HG02870 (cell line): ENCODE measurements around the gene ALG6.

Experiments used
- ATAC-seq: cut with Tn5 transposase; IDR thresholded peaks from one replicate; pipeline ENCODE4 v1.9.1; 2021; ENCODE audit warnings: mild to moderate bottlenecking, moderate library complexity; ENCODE audit not compliant: unreplicated experiment

The ALG6 gene

DNA sequence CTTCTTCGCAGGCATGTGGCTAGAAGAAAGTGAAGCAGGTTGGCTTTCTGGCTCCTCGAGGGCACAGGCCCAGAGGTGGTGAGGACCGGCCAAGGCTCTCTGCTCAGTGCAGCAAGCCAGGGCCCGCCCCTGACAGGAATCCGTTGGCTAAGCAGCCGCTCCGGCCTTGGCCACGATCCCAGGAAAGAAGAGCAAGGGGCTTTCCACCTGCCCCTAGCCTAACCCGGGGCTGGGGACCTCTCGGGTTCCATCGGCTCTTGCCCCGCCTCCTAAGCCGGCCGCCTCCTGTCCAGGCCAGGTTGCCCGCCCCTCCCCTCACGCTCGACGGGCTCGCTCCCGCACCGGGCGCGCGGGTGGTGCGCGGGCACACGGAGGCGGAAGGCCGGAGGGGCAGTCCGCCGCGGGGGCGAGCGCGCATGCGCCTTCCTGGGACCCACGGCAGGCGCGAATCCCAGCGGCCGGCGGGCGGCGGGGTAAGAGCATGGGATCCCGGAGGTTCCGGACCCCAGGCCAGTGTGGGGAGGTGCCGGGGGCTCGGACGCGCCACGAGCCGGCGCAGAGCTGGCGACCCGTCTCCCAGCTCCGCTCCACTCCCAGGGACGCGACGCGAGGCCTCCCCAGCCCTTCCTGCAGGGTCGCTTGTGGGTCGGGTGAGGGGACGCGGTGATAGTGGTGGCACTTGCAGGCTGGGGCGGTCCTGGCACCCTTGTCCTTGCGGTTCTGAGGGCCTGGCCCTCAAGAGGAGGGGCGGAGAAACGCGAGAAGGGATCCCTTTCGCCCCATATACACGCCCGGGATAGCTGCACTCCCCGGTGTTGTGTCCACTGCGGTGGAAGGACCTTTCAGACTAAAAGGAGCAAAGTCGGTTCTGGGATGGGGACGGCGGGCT is at the start of gene ALG6:
Gene ALG6, plus strand, starts transcription at position 413 of the 889 bp plus-strand sequence. CDS start 3,351 bp downstream, outside the sequence.
- peak; percentile 91 for ATAC-seq

DNA sequence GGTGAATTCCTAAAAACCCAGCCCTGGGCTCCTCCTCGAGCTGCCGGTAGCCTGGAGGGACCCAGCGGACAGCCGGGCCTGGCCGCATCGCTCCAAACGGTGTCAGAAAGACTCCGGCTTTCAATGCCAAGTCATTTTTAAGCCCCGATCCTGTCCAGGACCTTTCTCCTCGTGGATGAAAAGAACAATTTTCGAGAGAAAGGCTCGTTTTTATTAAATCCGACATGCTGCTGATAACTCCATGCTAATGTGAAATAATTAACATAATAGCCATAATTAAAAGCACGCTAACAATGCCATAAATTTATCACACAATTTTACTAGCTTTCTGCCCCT is 49.6 kb upstream of the ALG6 start:
- ATAC-seq, result no peak

DNA sequence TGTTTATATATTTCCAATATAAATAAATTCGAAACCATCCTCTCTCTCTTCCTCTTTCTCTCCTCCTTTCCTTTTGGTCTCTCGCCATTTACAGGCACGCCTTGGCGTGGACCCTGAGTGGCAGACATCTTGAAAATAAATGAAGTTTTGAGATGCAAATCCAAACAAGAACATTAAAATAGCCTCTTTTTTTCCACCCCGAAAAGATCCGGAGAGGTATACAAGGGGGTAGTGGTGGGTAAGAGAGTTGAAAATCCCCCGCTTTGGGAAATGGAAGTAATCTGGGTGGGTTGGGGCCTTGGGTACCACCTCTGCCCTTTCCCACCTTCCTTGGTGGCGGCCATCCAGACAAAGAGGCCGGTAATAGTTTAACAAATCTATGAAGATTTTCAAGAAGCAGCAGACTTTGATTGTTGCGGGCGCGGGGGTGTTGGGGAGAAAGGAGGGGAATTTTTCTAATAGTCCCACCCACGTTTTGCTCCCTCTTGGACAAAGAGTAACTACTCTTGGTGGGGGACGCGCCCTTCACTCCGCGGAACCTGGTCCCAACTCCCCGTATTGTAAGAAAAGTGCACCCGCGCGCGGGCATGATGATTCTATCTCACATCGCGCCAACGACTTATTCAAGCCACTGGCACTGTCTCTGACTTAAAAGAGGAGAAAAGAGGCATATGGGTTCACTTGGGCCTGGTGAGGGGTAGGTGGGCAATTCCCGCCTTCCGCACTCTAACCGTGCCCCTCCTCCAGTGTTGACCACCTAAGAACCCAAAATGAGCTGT is 49.0 kb upstream of the ALG6 start:
- ATAC-seq, result no peak

DNA sequence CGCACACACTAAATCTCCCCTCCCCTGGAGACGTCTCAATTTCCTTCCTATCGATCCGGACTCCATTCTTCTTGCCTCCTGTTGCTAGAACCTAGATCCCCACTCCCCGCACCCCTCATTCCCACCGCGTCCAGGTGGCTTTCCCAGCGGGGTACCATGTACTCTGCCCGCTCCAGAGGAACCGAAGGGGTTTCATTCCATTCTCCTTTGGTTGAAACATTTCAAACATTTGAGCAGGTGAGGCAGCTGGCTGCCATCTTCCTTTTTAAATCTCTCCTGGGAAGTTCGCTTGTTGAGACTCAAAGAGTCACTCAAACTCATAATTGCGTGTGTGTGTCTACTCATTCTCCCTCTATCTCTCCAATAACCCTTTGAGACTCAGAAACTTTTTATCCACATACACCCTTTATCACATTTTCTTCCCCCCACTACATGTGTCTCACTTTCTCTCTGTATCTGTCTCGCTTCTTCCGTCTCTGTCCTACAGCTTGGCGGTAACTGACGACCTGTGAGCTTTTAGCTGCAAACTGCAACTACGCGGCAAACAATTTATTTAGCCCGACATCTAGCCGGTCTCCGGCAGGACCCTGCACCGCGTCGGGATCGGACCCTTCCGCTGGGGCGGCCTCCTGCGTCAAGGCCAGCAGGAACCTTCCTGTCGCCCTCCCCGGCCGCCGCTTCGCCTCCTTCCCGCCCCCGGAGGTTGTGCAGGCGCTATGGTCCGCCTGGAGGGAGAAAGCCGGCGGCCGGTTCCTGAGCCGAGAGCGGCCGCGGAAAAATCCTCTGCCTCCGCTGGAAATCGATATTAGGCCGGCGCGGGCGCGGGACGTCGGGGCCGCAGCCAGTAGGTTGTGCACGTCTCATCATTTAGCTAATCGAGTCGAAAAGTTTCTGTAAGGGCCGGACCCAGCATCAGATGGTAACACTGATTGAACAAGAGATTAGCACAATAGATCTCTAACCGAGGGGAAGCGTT is 48.1 kb upstream of the ALG6 start:
- ATAC-seq, result no peak

DNA sequence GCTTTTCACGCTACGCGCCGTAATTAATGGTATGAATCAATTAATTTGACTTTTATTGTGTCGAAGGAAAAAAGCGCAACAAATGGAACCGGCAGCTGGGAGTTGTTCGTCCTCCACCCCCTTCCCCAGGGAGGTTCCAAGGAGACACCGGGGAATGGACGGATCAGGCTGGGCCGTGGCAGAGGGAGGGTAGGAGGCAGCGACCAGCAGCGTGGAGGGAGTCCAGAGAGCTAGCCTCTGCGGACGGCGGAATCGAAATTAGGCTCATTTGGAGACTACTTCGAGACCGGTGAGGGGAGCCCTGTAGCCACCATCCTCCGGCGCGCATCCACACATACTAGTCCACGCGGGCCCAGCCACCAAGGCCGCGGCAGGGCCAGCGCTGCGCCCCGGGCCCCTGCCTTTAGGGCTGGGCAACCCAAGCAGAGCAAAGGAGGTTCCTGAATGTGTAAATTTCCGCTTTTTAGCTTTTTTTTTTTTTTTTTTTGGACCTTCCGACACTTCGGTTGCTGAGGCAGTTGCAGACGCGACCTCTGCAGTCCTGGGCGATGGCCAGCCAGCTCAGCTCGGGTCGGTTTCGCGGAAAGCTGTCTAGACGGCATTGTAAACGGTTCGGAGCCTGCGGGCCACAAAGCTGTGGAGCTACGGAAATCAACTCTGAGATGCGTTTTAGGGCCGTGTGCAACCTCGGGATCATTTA is 47.3 kb upstream of the ALG6 start:
- no peak for ATAC-seq

DNA sequence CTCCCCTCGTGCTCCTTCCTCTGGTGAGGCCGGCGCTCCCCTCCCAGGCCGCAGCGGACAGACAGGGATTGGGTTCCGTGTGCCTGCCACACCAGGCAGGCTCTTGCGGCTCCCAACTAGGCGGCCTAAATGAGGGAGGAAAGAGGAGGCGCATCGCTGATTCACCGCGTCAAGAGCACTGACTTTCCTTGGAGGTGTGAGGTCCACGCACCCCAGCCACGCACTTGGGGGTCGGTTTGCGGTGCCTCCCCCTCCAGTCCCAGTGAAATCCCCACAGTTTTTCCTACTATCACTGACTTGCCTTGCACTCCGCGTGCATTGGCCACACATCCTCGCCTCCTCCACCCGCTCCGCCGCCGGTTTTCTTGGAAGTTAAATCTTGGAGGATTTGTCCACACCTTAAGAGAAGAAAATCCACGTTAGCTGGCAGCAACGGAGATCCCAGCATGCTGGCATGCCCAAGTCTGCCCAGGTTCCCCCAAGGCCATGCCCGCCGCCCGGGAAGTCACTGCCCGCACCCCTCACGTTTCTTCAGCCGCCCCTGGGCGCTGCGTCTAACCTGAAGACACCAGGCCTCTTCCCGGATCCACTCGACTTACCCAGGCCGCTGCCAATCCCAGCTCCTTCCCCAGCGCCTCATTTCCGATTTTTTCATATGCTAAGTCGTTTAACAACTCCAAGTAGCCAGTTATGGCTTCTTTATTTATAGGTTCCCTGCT is 46.2 kb upstream of the ALG6 start:
- ATAC-seq, result no peak

DNA sequence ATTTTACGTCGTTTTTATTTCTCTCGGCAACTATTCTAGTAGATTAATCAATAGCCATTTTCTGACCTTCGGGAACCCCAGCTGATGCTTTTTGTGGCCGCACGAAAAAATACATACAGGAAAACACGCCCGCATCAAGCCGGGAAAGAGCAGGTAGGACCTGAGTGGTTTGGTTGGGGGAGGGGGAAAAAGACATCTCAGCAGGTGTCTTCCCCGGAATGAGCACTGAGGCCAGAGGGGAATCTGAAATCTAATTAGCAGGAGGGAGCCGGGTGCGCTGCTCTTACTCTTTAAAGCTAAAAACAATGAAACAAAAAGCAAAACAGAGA is 45.7 kb upstream of the ALG6 start:
- ATAC-seq, result no peak

DNA sequence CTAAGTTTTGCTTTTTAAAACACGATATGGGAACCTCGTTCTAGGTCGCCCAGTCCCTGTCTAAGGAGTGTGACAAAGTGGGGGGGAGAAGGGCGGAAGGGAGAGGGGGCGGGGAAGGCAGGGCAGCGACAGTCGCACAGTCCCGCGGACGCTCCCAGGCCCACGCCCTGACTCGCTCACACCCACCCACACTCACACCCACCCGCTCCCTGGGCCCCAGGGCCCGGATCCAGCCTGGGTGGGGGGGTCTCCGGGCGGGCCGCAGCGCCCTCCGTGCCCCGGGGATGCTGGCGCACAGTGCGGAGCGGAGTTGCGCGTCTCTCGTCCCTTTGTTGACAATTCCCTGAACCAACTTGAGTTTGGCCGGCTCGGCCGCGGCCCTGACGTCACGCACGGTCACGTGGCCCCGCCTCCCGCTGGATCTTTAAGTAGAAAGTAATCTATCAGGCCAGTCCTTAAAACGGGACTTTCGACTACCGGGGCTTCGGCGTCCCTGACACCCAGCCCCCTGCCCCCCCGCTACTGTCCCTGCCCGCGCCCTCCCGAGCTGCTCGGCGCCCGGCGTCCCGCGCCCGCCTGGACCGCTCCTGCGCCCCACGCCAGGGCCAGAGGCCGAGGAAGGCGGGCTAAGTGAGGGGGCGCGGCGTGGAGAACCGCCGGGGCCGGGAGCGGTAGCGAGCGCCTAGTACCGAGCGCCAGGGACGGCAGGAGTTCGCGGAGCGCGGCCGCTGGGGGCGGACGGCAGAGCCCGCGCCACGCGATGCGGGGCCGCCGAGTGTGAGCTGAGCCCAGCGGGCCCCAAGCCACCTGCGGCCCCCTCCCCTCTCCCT is 45.1 kb upstream of the ALG6 start, which contains the start of gene FOXD3:
Gene FOXD3, plus strand, starts transcription at position 454 of the 830 bp plus-strand sequence. CDS start 492 bp downstream, outside the sequence.
- no peak for ATAC-seq

DNA sequence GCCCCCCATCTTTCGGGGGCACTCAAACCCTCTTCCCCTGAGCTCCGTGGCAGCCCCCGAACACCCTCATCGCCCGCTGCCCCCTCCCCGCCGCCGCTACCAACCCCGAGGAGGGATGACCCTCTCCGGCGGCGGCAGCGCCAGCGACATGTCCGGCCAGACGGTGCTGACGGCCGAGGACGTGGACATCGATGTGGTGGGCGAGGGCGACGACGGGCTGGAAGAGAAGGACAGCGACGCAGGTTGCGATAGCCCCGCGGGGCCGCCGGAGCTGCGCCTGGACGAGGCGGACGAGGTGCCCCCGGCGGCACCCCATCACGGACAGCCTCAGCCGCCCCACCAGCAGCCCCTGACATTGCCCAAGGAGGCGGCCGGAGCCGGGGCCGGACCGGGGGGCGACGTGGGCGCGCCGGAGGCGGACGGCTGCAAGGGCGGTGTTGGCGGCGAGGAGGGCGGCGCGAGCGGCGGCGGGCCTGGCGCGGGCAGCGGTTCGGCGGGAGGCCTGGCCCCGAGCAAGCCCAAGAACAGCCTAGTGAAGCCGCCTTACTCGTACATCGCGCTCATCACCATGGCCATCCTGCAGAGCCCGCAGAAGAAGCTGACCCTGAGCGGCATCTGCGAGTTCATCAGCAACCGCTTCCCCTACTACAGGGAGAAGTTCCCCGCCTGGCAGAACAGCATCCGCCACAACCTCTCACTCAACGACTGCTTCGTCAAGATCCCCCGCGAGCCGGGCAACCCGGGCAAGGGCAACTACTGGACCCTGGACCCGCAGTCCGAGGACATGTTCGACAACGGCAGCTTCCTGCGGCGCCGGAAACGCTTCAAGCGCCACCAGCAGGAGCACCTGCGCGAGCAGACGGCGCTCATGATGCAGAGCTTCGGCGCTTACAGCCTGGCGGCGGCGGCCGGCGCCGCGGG is 44.2 kb upstream of the ALG6 start:
- no peak for ATAC-seq

DNA sequence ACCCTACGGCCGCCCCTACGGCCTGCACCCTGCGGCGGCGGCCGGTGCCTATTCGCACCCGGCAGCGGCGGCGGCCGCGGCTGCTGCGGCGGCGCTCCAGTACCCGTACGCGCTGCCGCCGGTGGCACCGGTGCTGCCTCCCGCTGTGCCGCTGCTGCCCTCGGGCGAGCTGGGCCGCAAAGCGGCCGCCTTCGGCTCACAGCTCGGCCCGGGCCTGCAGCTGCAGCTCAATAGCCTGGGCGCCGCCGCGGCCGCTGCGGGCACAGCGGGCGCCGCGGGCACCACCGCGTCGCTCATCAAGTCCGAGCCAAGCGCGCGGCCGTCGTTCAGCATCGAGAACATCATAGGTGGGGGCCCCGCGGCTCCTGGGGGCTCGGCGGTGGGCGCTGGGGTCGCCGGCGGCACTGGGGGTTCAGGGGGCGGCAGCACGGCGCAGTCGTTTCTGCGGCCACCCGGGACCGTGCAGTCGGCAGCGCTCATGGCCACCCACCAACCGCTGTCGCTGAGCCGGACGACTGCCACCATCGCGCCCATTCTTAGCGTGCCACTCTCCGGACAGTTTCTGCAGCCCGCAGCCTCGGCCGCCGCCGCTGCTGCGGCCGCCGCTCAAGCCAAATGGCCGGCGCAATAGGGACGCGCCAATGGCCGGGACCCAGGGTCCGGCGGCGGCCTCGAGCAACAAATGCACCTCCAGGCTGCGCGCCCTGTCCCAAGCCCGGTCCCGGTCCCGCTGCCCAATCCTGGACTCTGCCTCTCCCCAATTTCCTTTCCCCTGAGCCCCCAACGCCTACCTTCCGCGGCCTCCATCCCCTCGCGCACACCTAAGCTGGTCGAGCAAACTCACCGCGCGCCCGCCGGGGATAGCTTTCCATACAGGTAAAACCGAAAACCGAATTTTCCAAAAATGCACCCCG is 43.3 kb upstream of the ALG6 start:
- no peak for ATAC-seq

DNA sequence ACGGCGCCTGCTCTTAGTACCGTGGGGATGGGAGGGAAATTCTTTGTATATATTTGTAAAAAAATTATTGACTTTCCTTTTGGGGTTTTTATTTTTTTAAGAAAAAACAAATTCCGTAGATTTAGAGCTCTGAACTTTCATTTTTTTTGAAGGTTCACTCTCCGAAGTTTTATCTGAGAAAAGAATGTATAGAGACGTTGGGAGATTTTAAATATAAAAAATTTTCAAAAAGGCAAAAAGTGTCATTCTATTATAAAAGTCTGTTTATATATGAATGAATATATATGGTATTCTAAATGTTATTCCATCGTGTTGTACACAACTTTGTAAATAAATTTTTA is 42.7 kb upstream of the ALG6 start:
- no peak for ATAC-seq

DNA sequence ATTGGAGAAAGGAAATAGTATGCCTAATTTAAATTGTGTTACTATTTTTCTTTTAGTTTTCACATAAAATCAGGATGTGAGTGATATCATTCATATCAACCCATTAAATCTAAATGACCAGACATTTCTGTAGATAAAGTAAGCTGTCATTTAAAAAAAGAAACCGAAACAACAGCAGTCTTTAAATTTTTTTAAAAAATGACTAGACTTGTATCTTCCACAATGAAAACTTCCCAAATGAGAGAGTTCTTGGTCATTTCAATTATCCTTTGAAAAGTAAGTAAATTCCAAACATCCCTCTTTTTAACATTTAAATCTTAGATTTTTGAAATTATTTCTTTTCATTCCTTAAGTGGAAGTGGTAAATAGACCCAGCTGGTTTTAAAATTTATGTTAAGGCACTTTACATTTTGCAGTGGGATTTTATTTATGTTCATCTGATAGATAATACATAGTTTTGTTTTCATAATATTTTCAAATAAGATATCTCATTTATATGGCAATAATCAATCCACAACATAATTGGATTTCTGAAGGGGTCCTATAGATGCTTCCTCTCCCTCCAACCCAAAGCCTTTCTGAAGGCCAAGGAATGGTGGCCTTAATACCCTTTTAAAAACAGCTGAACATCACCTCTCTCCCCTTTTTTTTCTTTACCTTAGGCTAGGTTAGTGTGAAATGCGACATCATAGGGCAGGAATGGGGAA is 42.0 kb upstream of the ALG6 start:
- no peak for ATAC-seq

DNA sequence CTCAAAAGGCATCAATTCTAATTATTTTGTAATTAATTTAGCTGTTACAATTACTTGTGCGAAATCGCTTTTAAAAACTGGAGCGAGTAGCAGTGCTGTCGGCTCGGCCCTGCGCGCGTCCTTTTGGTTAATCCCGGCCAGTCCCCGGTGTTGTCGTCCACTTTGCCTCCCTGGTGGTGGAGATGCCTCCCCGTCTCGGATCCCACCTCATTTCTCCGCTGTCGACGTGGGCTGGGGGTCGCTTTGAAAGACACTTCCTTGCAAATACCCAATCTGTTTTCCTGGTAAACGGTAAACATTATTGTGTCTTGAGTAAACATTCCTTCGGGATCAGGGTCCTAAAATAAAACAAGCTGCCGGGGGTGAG is 41.3 kb upstream of the ALG6 start:
- no peak for ATAC-seq

DNA sequence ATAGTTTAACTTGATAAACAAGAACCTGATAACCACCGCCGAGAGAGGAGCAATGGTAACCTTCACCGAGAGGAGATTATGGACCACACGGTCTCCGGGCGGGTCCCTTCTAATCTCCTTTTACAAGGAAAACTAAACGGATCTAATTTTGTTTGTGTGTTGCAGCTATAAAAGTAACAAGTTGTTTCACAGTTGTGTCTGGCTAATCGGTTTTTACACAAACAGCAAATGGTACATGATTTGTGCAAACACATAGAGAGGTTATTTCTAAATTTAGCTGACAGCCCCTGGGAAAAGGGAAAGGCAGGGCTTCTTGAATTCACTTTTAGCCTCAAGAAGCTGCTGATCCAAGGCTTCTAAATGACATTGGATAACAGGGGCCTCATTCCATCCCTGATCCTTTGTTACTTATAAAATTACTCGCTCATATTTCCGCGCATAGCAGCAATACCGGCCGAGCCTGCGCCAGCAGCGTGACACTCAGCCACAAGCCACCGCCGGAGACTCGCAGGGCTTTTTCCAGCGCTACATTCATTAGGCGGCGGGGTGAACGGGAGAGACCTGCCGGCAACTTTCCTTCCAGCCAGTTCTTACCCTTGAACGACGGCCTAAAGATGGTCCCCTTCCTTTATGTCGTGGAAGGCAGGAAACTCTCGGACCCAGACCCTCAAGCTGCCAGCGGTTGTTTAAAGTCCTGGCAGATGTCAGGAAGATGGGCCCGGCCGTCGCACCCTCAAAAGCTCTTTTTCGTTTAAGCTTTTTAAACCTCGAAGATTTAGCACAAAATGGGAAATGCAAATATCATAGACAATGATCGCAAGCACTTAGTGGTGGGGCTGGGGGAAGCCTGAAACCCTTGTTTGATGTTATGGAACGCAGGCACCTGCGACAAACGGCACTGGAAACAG is 40.7 kb upstream of the ALG6 start:
- no peak for ATAC-seq

DNA sequence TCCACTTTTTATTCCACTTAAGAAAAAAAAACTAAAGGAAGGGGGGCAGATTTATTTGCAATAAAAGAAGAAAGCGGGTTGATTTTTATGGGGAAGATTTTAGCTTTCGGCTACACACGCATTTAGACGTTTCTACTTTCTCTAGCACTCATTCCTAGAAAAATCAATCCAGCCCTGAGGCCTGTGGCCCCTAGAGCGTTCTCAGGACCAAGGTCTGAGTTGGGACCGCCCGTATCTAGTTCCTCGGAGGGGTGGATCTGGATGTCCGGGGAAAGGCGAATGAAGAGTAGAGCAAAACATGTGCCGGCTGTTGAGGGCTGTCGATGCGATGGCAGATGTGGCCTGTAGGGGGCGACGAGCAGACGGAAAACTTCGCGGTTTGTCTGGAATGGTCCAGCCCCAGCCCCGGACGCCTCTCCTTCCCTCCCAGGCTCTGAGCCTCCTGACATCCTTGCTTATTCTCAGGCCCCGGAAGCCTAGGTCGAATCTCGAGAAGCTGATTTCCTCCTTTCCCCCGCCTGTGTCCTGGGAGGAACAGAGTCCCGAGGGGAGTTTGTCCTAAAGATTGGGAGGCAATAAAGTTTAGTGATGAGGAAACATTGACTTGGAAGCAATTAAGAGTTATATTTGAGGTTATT is 39.9 kb upstream of the ALG6 start:
- ATAC-seq, result no peak
